GM21515 (cell line): ENCODE measurements around the gene CILP2.
A peak's percentile ranks its signal among the peaks of the same experiment; 100 is the strongest.

Source experiments
- ATAC-seq: cut with Tn5 transposase; IDR thresholded peaks from one replicate; pipeline ENCODE4 v1.9.1; 2021; ENCODE audit not compliant: unreplicated experiment

CILP2 gene, protein sequence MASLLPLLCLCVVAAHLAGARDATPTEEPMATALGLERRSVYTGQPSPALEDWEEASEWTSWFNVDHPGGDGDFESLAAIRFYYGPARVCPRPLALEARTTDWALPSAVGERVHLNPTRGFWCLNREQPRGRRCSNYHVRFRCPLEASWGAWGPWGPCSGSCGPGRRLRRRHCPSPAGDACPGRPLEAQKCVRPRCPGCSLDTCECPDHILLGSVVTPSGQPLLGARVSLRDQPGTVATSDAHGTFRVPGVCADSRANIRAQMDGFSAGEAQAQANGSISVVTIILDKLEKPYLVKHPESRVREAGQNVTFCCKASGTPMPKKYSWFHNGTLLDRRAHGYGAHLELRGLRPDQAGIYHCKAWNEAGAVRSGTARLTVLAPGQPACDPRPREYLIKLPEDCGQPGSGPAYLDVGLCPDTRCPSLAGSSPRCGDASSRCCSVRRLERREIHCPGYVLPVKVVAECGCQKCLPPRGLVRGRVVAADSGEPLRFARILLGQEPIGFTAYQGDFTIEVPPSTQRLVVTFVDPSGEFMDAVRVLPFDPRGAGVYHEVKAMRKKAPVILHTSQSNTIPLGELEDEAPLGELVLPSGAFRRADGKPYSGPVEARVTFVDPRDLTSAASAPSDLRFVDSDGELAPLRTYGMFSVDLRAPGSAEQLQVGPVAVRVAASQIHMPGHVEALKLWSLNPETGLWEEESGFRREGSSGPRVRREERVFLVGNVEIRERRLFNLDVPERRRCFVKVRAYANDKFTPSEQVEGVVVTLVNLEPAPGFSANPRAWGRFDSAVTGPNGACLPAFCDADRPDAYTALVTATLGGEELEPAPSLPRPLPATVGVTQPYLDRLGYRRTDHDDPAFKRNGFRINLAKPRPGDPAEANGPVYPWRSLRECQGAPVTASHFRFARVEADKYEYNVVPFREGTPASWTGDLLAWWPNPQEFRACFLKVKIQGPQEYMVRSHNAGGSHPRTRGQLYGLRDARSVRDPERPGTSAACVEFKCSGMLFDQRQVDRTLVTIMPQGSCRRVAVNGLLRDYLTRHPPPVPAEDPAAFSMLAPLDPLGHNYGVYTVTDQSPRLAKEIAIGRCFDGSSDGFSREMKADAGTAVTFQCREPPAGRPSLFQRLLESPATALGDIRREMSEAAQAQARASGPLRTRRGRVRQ

DNA sequence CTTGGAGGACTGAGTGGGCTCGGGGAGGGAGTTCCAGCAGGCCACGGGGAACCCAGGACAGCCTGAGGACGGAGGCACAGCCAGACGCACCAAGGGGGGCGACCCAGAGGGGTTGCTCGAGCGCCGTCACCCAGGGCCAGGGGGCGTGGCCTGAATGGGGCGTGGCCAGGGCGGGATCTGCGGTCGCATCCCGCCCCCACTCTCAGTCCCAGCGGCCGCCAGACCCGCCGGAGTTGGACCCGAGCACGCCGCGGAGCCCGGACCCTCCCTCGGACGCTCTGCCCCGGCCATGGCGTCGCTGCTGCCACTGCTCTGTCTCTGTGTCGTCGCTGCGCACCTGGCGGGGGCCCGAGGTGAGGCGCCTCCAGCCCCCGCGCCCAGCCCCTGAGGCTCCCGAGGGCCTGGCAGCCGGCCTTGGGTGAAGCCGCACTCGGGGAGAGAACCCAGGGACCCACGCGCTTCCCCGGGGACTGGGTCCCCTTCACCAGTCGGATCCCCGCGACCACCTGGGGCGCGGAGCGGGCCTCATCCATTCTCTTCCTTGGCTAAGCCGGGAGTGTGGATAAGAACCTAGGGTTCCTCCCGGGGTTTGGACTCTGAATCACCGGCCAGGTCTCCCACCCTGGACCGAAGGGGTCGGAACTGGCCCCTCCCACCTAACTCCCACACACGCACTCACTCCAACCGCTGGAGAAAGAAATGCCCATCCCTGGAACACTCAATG is at the start of gene CILP2:
Gene CILP2 (plus strand): TSS at position 205 of the 724 bp plus-strand sequence. CDS start 85 bp downstream, at position 290.
- ATAC-seq = no peak

DNA sequence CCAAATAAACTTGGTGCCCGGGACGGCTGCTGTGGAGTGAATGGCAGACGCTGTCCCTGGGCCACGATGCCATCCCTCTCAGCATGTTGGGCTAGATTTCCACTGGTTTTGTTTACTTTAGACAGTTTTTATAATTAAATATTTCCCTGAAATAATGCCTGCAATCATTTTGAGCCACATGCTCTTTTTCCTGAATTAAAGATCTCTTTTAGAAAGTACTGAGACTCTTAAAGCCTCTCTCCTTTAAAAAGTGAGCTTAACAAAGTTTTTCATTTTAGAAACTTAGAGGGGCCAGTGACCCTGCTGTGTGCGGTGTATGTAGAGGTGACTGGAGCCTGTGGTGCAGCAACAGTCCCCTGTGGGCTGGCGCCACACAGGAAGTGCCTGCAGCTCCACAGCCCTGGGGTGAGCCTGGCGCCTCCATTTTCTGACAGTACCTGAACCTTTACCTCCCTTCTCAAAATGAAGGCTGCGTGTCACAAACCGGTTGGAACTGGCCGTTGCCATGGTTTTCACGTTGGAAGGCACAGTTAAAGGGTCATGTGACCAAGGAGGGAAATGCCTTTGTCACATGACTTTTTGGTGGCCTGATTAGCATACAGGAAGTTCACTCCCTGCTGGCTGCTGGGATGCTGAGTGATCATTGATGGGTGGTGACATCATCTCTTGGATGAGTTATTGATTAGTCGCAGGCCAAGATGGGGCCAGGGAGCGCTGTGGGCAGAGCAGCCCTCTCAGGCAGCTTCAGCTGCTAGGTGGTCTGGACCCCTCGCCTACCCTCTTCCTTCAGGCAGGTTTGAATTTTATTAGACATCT is 49.0 kb upstream of the CILP2 start:
- peak; percentile 40 for ATAC-seq

DNA sequence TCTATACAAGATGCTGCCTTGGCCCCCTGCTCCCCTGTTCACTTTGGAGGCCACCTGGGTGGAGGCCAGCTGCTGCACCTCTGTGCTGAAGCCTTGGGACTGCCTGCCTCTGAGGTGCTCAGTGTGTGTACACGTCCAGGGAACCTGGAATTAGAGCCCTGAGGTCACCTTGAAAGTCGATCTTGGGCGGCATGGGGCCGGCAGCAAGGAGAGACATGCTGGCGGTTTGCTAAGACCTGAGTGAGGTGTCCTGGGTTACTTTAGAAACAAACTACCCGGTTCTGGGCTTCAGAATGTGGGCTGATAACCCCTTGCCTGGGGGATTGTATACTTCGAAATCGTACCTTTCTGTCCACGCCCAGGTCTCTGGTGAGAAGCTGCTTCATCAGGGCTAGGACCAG is 48.3 kb upstream of the CILP2 start:
- ATAC-seq = no peak

DNA sequence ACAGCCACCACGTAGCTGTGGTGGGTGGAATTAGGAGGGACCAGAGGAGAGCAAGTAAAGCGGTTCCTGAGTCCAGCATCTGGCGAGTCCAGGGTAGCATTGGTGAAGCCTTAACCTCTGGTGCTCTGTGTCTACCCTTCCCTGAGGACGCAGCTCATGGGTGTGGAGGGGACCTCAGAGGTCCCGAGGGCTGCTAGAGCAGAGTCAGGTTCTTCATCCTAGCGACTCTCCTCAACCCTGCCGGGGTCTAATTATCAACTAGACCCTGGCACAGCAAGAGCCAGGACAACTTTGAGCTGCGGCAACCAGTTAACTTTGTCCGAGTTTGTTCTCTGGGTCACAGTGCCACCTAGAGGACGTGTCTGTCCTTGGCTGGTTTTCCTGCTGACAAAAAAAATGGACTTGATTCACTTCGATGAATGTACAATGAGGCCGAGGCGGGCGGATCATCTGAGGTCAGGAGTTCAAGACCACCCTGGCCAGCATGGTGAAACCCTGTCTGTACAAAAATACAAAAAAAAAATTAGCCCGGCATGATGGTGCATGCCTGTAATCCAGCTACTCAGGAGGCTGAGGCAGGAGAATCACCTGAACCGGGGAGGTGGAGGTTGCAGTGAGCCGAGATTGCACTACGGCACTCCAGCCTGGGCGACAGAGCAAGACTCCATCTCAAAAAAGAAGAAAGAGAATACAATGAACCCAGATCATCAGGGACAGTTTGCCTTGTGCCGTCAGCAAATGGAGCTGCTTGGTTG is 47.7 kb upstream of the CILP2 start:
- ATAC-seq = no peak

DNA sequence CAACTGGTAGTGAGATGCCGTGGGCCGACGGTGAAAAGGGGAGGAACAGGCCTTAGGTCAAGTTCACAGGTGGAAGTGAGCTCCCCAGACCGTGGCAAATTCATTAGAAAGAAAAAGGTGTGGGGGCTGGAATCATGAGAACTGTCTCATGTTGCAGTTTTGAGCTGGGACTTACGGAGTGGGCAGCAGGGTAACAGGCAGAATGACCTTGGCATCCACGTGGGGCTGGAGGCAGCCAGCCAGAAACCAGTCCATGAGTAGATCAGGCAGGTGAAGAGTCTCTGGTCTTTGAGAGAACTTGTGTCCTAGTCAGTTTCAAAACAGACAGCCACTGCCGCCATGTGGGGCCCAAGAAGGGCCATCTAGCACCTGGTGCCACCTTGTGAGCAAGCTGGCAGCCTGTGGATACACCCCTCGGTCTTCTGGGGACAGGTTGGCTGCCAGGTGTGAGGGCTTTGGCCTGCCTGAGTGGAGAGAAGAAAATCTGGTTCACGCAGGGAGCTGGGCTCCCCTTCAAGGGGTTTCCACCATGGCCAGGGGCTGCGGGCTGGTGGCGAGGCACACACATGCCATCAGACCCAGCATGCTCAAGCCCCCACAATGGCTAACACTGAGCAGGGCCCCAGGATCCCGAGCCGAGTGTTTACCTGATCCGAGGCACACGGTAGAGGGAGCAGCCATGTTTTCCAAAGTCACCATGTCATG is 46.6 kb upstream of the CILP2 start:
- no peak for ATAC-seq

DNA sequence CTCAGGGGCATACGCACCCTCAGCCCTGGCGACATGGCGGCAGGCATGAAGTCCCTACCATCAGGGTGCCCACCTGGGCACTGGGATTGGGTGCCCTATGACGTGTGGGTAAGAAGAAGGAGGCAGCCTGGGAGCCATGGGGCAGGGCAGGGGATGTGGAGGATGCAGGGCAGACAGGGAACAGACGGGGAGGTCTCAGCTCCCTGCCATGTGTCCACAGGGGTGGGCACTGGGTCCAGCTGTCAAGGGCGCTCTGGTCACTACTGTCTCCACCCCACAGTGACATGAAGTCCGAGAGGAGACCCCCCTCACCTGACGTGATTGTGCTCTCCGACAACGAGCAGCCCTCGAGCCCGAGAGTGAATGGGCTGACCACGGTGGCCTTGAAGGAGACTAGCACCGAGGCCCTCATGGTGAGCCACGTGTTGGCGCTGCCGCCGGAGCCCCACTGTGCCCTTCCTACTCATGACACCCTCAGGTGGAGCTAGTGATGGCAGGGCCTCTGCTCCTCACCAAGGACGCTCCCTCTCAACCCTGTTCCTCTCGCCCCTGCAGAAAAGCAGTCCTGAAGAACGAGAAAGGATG is 45.9 kb upstream of the CILP2 start:
- no peak for ATAC-seq

DNA sequence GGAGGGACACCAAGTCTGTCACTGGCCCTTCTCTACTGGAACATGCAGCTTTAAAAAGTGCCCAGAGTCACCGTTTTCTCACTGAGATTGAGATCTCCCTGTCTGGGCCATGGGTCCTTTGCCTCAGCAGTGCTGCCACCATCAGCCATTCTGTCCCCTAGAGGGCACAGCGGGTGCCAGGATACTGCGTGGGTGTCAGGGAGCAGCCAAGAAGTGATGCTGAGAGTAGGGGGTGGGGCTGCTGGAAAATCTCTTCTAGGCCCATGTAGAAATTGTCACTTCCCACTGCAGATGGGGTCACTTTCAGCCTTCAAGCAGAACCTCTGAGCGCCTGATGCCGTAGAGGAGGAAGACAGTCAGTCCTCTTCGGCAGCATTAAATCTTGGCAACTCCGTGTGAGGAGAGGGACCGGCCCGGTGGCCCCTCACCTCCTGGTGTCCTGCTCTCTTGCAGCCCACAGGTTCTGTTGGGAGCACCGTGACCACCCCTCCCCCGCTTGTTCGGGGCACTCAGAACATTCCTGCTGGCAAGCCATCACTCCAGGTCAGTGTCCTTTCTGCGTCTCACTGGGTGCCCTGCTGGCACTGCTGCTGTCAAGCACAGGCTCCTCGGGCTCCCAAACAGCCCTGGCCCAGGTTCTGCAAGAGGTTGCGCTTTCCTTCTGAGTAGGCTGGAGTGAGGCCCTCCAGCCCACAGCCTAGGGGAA is 44.1 kb upstream of the CILP2 start:
- ATAC-seq = no peak

DNA sequence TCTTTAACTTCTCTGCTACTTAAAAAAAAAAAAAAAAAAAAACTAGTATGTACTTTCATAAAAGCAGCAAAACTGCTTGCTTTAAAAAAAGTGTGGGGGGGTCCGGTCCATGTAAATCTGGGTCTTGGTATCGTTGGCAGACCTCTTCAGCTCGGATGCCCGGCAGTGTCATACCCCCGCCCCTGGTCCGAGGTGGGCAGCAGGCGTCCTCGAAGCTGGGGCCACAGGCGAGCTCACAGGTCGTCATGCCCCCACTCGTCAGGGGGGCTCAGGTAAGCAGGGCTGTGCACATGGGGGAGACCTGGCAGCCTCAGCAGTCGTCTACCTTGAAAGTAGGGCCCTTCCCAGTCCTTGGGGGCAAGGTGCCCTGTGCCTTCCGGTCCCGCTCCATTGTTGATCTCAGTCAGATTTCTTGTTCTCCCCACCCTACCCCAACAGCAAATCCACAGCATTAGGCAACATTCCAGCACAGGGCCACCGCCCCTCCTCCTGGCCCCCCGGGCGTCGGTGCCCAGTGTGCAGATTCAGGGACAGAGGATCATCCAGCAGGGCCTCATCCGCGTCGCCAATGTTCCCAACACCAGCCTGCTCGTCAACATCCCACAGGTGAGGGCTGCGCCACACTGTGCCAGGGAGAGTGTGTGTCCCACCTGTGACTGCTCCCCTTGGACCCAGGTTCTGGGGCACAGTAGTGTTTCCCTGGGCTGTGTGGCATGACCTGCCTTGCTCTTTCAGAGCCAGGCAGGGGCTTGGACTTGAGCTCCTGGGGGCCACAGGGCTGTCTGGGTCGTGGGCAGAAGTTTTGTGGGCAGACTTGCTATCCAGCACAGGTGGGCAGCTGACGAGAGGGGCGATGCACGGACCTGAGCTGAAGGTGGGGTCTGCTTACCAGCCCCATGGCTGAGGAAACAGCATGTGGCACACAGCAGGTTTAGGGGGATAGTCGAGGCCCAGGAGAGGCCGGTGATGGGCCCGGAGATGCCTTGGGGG is 42.2 kb upstream of the CILP2 start:
- no peak for ATAC-seq

DNA sequence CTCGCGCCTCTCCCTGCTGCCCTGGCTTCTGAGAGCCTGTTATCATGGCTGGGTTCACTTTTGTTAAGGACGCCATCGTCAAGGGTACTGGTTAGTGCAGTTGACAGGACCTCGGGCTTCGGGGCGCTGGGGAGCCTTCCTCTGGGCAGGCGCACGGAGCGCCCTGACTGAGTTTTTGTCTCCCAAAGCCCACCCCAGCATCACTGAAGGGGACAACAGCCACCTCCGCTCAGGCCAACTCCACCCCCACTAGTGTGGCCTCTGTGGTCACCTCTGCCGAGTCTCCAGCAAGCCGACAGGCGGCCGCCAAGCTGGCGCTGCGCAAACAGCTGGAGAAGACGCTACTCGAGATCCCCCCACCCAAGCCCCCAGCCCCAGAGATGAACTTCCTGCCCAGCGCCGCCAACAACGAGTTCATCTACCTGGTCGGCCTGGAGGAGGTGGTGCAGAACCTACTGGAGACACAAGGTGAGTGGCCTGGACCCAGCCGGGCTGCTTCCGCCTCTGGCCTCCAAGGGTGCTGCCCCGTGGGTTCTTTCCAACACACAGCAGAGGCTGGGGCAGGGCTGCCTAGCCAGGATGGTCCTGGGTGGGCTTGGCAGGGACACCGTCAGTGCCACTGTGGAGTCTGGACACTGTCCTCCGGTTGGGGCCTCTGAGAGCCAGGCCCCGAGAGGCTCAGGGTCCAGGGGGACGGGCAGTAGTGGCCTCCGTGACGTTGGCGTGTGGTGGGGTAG is 39.6 kb upstream of the CILP2 start:
- ATAC-seq = no peak

DNA sequence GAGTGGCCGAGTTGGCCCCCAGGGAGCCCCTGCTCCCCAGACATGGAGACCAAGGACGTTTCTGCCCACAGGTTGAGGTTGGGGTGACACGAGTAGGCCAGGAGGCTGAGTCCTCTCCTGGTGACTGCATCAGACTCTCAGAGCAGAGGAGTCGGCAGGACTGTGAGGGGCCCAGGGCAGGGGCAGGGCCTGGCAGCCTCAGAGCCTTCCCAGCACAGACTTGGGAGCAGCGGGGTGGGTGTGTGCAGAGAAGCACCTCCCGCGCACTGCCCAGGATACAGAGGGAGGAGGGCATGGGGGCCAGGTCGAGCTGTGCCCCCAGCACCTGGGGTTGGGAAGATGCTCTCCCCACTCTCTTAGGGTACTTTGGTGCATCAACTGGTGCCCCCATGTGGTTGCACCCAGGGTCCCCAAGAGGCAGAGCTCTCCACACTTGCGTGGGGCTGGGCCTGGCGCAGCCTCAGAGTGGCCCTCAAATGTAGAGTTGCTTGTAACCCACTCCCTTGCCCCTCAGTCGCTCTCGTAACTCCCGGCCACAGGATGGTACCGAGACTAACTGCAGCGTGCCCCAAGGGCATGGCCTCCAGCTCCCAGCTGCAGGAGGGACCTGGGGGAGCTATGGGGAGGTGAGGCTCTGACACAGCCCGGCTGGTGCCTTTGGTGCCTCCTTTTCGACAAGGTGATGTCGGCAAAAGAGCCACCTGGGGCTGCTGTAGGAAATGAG is 38.6 kb upstream of the CILP2 start:
- no peak for ATAC-seq

DNA sequence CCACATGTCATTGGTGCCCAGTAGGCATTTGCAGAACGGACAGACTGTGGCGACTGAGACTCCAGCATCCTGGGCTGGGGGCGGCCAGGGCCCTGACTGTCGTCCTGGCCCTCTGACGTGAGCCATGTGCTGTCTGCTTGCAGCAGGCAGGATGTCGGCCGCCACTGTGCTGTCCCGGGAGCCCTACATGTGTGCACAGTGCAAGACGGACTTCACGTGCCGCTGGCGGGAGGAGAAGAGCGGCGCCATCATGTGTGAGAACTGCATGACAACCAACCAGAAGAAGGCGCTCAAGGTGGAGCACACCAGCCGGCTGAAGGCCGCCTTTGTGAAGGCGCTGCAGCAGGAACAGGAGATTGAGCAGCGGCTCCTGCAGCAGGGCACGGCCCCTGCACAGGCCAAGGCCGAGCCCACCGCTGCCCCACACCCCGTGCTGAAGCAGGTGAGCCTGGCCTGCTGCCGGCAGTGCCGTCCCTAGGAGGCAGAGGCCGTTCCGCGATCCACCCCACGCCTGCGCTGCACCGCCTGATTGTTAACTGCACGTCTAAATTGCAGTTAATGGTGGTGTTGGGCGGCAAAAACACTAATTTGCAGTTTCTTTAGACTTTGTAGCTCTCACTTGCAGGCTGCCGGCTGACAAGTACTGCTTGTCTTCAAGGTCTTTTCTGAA is 37.0 kb upstream of the CILP2 start:
- no peak for ATAC-seq

DNA sequence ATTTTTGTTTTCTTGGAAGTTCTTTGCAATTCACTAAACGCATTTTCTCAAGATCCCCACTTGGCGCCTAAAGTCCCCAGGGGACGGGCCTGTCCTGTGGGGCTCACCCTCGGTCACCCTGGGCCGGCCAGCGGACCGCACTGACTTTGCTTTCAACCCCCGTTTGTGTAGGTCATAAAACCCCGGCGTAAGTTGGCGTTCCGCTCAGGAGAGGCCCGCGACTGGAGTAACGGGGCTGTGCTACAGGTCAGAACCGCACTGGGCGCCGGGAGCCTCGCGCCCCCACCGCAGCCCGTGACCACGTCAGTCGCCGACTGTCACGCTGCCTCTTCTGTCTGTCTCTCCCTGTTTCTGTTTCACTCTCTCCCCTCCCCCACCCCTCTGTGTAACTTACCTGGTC is 36.3 kb upstream of the CILP2 start:
- ATAC-seq = no peak

DNA sequence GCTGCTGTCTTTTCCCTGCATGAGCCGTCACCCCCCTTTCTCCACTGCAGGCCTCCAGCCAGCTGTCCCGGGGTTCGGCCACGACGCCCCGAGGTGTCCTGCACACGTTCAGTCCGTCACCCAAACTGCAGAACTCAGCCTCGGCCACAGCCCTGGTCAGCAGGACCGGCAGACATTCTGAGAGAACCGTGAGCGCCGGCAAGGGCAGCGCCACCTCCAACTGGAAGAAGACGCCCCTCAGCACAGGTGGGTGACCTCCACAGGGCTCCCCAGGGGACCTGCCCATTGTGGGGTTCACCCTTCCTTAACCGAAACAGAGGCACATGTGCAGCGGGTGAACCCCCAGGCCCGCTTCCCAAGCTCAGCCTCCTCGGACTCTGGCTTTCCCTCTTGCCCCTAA is 35.8 kb upstream of the CILP2 start:
- no peak for ATAC-seq

DNA sequence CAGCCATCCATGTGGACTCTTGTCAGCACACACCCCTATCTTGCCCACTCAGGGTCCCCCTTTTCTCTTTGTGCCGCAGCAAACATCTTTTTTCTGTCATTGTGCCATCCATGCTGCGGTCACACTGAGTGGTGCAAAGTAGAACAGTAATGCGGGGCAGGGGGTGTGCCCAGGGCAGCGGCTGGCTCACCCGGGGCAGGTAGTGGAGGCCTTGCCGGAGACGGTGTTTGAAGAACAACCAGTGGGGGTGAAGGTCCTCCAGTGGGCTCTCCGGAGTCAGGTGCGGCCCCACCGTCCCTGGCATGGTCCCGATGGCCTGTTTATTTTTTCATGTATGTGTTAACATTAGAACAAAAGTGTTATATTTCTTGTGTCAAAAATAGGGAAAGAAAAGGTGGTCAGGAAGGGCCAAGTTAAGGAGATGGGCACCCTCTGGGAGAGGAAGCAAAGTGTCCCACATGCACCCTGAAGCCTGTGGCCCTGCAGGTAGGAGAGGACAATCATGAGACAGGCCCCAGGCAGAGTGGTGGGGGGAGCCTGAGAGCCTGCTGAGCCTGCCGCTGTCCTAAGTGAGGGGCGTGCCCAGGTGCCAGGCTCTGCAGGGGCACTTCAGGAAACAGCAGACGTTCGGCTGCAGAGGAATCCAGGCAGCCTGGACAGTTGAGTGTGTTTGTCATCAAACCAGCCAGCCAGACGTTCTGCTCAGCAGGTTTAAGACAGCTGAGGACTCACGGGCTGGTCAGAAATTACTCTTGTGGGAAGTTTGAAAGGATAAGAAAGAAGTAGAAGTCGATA is 35.1 kb upstream of the CILP2 start:
- no peak for ATAC-seq
